Memory B cell (primary cell): ENCODE results near the gene FN3K.

Experiments used
- ATAC-seq: fragments of 150-1000 bp; cut with Tn5 transposase; 2 replicates; pipeline ENCODE4 v1.10.0; 2021; ENCODE audit warnings: low read depth, mild to moderate bottlenecking, moderate library complexity
- DNase-seq, 2 donors: peaks; one replicate each; pipeline ENCODE4 v3.0.0; 2022; ENCODE audit warnings: low spot score in 2 of 2
- H3K27ac Mint-ChIP-seq: one replicate; pipeline ENCODE4 v1.8.0; 2022; ENCODE audit warnings: mild to moderate bottlenecking, moderate library complexity, mixed read lengths
- H3K27me3 Mint-ChIP-seq: one replicate; pipeline ENCODE4 v1.8.0; 2022; ENCODE audit warnings: mixed read lengths
- H3K36me3 Mint-ChIP-seq: one replicate; pipeline ENCODE4 v1.8.0; 2022; ENCODE audit warnings: mild to moderate bottlenecking, mixed read lengths
- H3K4me1 Mint-ChIP-seq: one replicate; pipeline ENCODE4 v1.8.0; 2022; ENCODE audit warnings: mixed read lengths
- H3K4me3 Mint-ChIP-seq: one replicate; pipeline ENCODE4 v1.8.0; 2022; ENCODE audit warnings: mild to moderate bottlenecking, moderate library complexity, mixed read lengths
- H3K9me3 Mint-ChIP-seq: one replicate; pipeline ENCODE4 v1.8.0; 2022; ENCODE audit warnings: mixed read lengths

FN3K gene

DNA sequence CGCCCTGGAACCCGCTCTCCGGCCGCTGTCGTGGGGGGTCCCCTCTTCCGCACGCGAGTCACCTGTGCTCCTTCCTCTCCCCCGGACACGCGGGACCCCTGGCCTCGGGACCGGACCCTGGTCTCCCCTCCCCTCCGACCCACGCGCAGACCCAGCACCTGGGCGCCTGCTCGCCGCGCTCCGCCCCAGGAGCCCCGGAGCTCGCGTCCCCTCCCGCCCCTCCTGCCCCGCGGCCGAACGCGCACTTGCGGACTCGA, 37.7 kb upstream of the FN3K start:
- H3K27ac Mint-ChIP-seq = no peak overlapping the region
- H3K4me1 Mint-ChIP-seq = peaks cover 8% of the 10 kb centered on the region
- peaks cover 8% of the 10 kb centered on the region for H3K36me3 Mint-ChIP-seq
- peak overlapping the region; percentile 54 for H3K4me3 Mint-ChIP-seq
- DNase-seq = no peak
- H3K9me3 Mint-ChIP-seq = peaks cover 6% of the 10 kb centered on the region
- peaks cover 9% of the 10 kb centered on the region for H3K27me3 Mint-ChIP-seq
- no peak for ATAC-seq

DNA sequence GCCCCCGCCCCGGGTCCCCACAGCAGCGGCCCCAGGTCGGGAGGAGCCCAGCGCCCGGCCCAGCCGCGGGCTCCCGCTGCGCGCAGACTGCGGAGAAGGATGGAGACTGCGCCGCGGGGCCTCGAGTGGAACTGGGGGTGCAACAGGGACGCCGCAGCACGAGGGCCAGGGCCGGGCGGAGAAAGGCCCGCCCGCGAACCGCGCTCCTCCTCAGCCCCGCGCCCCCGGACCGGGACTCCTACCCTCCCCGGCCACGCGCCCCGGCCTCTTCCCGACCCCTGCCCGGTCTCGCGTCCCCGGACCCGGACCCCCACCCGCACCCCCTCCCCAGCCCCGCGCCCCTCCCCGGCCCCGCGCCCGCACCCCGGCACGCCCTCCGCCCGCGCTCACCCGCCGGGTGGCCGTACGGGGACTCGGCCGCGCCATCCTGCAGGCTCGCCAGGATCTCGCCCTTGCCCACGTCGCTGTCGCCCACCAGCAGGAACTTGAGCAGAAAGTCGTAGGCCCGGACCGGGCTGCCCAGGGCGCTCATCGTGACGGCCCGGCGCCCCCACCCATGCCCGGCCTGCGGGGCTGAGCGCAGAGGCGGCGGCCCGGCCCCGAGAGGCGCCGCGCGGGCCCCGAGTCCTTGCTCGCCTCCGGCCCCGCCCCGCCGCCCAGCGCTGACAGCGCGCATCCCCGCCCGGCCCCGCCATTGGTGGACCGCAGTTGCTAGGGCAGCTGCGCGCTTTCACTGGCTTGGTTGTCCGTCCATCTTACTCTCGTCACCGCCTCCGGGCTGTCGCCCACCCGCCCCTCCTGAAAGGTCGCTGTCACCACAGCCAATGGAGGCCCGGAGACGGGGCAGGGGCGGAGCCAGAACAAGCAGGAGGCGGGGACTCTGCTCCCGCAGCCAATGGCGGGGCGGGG, 37.1 kb upstream of the FN3K start, which contains the start of gene RAB40B:
RAB40B (minus strand) TSS at position 634 of the 909 bp plus-strand sequence; CDS start at position 532, 102 bp downstream.
- Mint-ChIP-seq H3K27me3 (peaks cover 9% of the 10 kb centered on the region), H3K27ac (no peak within 1 kb of the TSS), H3K36me3 (peaks cover 8% of the 10 kb centered on the region), H3K4me3 (peak within 1 kb of the TSS; percentile 94), H3K4me1 (peaks cover 8% of the 10 kb centered on the region), H3K9me3 (peaks cover 6% of the 10 kb centered on the region)
- ATAC-seq (peak; percentile 96), DNase-seq (peak; percentile 95 to 98)

DNA sequence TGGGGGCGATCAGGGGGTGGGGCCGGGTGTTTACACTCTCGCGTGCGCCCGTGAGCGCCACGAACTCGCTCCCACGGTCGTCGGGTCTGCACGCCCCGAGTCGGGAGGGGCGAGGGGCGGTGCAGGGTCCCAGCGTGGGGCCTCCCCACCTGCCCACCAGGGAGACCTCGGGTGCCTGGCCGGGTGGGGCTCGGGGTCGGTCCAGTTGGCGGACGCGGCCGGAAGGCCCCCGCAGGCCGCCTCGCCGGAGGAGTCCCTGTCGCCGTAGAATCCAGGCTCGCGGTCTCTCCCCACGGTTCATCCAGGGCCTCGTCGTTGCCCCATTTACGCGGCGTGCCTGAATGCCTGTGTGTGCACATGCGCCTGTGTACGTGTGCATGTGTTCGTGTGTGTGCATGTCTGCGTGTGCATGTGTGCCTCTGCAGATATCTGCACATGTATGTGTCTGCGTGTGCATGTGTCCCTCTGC, 36.4 kb upstream of the FN3K start:
- no peak for DNase-seq
- H3K27me3 Mint-ChIP-seq = peaks cover 12% of the 10 kb centered on the region
- H3K27ac Mint-ChIP-seq = no peak overlapping the region

DNA sequence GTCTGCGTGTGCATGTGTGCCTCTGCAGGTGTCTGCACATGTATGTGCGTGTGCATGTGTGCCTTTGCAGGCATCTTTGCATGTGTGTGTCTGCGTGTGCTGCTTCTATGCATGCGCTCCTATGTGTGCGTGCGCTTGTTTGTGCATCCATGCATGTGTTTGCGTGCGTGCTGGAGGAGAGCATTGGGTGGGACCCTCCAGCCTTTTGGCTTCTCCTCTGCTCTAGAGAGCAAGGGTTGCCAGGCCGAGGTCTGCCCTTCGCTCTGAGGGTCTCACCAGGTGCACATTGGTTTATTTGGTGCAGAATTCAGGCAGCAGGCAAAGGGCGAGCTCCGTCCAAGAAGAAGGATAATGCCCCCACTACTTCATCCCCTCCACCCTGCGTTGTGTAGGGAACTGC, 35.9 kb upstream of the FN3K start:
- Mint-ChIP-seq H3K27me3 (peaks cover 11% of the 10 kb centered on the region), H3K36me3 (peaks cover 6% of the 10 kb centered on the region), H3K4me1 (peaks cover 11% of the 10 kb centered on the region), H3K27ac (no peak overlapping the region), H3K4me3 (peak overlapping the region; percentile 94), H3K9me3 (peaks cover 3% of the 10 kb centered on the region)
- ATAC-seq = no peak
- no peak for DNase-seq

More for the DNA sequence above, 36.4 kb upstream of the FN3K start:
- Mint-ChIP-seq H3K4me1 (peaks cover 11% of the 10 kb centered on the region), H3K4me3 (peak overlapping the region; percentile 94), H3K9me3 (peaks cover 6% of the 10 kb centered on the region), H3K36me3 (peaks cover 8% of the 10 kb centered on the region)
- ATAC-seq = no peak

DNA sequence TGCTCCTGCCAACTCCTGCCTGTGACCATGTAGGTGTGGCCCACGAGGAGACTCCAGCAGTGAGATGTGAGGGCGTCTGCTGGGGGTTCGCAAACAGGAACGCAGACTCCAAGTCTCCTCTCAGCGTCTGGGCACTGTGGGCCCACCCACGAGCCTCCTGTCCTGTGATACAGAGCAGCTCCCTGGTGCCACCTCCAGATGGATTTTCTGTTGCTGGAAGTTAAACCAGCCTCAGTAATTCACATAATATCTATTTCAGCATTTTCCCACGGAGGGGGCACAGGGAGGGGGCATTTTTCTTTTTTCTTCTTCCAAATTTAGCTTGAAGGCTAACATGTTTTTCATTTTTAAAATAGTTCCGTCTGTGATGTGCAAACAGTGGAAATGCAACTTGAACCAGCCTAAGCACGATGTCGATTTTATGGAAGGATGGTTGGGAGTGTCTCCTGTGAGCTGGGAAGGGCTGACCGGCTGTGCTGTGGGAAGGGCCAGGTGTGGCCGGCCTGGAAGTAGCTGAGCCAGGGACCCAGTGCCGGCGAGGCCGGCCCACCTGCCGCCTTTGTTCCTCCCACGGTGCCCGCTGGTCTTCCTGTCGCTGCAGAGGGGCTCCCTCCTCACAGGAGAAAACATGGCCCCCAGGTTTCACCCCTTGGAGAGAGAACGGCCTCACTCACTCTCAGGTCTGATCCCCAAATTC, 33.0 kb upstream of the FN3K start:
- Mint-ChIP-seq H3K4me3 (no peak overlapping the region), H3K4me1 (peaks cover 6% of the 10 kb centered on the region), H3K27ac (no peak overlapping the region), H3K27me3 (peaks cover 5% of the 10 kb centered on the region), H3K9me3 (no peaks in the 10 kb centered on the region), H3K36me3 (no peaks in the 10 kb centered on the region)
- ATAC-seq (no peak), DNase-seq (no peak)

DNA sequence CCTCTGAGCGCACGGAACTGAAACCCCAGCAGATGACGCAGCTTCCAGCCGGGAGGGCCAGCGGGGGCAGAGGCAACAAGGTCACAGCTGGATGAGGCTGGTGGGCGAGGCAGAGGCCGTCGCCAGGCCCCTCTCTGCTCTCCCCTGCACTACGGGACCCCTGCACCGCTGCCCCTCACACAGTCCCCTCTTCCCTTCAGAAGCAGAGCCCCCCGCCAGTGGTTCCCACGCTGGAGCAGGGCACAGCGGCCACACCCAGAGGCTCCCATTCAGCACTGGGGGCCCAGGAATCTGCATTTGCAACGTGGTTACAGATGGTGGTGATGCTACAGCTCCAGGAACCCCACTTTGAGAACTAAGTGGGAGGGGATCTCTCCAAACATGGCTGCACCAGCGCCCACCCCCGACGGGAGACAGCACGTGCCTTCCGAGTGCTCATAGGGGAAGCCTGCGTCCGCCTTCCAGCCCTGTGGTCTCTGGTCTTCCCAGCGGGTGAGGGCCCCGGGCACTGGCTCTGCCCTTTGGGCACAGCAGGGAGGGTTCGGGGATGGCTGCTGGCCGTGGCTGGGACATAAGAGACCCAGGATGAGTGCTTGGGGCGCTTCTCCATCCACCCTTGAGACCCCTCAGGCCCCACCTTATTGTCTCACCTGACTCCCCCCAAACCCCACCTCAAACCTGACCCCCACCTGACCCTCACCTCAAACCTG, 32.2 kb upstream of the FN3K start:
- no peak overlapping the region for H3K4me3 Mint-ChIP-seq
- peaks cover 5% of the 10 kb centered on the region for H3K27me3 Mint-ChIP-seq
- peaks cover 12% of the 10 kb centered on the region for H3K4me1 Mint-ChIP-seq
- DNase-seq (no peak), ATAC-seq (no peak)
- no peaks in the 10 kb centered on the region for H3K9me3 Mint-ChIP-seq
- no peak overlapping the region for H3K27ac Mint-ChIP-seq
- H3K36me3 Mint-ChIP-seq = no peaks in the 10 kb centered on the region

DNA sequence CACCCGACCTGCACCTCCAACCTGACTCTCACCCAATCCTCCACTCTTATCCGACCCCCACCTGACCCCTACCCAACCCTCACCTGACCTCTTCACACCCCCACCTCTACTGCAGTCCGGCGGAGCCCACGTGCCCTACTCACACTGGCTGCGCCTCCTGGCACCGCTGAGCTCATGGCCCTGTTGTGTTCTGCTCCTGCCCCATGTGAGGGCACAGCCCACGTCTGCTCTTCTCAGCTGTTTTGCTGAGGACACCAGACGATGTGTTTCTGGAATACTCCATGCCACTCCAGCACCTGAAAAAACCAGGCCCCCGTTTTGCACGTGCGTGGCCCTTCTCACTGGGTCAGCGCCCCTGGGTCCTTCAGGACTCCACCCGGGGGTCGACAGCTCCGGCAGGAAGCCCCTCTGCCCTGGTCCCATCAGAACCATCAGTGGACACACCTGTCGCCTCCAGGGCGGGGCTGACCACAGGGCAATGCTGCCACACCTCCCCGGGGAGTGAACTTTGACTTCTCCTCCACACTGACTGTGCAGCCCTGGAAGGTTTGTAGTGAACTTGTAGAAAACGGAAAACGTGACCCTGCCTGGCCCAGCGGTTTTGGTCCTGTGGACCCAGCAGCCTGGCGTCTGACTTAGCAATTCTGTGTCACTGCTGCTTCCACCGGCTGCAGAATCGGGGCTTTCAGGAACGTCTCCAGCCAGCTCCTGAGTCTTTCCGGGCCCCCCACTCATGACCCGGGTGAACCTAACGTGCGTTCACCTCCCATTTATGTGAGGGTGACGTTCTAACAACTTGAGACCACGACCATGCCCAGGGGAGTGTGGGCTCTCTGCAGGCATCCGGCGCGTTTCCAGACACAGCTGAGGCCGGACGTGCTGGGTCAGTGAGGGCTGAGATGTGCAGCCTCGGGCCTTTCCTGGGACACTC, 31.2 kb upstream of the FN3K start:
- peaks cover 11% of the 10 kb centered on the region for H3K4me1 Mint-ChIP-seq
- H3K27ac Mint-ChIP-seq = no peak overlapping the region
- no peak for ATAC-seq
- no peak for DNase-seq
- no peaks in the 10 kb centered on the region for H3K9me3 Mint-ChIP-seq
- no peak overlapping the region for H3K4me3 Mint-ChIP-seq
- peaks cover 5% of the 10 kb centered on the region for H3K27me3 Mint-ChIP-seq
- no peaks in the 10 kb centered on the region for H3K36me3 Mint-ChIP-seq

DNA sequence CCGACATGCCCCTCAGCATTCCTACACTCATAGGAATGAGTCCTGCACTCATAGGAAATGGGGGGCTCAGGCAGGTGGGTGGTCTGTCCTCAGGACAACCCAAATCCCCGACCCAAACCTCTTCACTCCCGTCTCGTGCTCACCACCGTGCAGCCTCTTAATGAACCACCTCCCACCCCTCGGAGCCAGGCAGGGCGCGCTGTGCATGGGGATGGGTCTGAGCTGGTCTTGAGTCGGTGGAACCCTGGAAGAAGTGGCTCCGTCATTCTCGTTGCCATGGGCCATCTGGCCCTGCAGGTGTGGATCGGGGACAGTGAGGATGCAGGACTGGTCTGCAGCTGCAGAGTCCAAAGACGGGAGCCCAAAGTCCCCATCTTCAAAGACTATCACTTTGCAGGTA, 30.5 kb upstream of the FN3K start:
- Mint-ChIP-seq H3K27me3 (peaks cover 5% of the 10 kb centered on the region), H3K27ac (no peak overlapping the region), H3K4me3 (no peak overlapping the region), H3K9me3 (no peaks in the 10 kb centered on the region), H3K4me1 (peaks cover 10% of the 10 kb centered on the region), H3K36me3 (no peaks in the 10 kb centered on the region)
- DNase-seq (no peak), ATAC-seq (no peak)

DNA sequence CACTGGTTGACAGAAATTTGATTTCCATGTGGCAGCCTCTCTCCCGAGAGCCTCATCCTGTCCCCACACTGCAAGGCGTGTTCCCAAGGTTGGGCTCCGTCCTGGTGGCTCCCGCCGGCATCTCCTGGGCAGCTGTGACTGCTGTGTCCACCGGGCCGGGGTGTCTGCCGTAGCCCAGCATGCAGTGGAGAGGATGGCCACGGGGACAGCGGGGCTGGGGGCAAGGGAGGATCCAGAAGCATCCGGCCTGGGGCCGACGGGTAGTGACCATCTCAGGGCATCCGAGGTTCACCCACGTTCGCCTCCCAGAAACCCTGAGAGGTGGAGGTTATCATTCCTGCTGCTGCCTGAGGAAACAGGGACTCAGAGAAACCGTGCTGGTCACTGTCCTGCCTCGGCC, 29.7 kb upstream of the FN3K start:
- Mint-ChIP-seq H3K4me1 (peaks cover 10% of the 10 kb centered on the region), H3K4me3 (no peak overlapping the region), H3K27me3 (peaks cover 5% of the 10 kb centered on the region), H3K27ac (no peak overlapping the region), H3K36me3 (no peaks in the 10 kb centered on the region), H3K9me3 (no peaks in the 10 kb centered on the region)
- no peak for DNase-seq
- ATAC-seq = no peak

DNA sequence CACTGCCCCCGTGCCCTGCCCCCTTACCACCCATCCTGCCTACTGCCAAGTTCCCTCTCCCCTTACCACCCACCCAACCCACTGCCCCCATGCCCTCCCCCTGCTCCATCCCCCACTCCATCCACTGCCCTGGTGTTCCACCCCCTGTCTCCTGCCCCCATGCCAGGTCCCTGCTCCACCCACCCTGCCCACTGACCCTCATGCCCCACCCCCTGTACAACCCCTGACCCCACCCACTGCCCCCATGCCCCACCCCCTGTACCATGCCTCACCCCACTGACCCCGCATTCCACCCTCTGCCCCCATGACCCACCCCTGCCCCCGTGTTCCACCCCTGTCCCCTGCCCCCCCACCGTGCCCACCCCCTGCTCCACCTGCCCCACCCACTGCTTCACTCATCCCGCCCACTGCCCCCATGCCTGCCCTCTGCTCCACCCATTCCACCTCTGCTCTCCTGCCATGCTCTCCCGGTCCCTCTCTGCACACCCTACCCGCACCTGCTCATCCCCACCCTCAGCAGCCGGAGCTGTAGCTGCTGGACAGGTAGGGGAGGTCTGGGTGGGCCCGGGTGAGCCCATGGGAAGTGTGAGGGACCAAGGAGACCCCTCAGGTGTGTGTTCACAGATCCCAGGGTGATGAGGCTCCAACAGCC, 26.3 kb upstream of the FN3K start:
- H3K36me3 Mint-ChIP-seq = no peaks in the 10 kb centered on the region
- no peak for DNase-seq
- no peak overlapping the region for H3K4me3 Mint-ChIP-seq
- no peak overlapping the region for H3K27ac Mint-ChIP-seq
- H3K27me3 Mint-ChIP-seq = peaks cover 7% of the 10 kb centered on the region
- H3K4me1 Mint-ChIP-seq = peaks cover 7% of the 10 kb centered on the region
- no peak for ATAC-seq
- H3K9me3 Mint-ChIP-seq = no peaks in the 10 kb centered on the region

DNA sequence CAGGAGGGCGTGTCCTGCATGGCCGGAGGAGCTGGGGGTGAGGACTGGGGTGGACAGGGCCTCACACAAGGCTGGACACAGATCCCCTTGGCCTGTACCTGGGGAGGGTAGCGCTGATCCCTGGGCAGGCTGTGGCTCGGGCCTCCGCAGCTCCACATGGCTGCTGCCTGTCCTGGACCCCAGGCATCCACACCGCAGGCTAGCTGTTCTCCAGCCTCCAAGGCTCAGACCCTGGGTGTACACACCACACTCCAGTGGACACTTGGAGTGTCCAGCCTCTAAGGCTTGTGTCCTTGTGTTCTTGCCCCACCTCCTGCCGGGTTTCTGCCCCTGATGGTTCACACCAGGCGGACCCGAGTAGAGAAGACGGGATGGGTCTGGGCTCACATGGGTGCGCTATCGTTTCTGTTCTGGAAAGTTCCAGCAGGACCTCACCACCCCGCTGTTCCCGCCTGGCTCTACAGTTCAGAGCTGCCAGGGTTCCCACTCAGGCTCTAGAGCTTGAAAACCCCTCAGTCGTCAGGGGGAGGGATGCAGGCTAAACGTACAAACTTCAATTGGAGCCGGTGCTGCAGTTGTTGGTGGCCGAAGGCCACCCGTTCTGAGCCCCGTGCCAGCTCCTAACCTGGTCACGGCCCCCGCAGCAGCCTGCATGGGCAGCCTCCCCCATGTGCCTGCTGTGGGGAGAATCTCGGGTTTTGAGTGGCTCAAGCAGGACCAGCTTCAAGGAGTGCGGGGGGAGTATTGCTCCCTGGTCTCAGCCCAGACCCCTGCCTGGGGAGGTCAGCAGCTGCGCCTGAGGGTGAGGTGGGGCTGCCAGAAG, 25.5 kb upstream of the FN3K start:
- no peak overlapping the region for H3K27ac Mint-ChIP-seq
- DNase-seq (no peak), ATAC-seq (no peak)
- no peaks in the 10 kb centered on the region for H3K9me3 Mint-ChIP-seq
- no peaks in the 10 kb centered on the region for H3K36me3 Mint-ChIP-seq
- peaks cover 7% of the 10 kb centered on the region for H3K4me1 Mint-ChIP-seq
- H3K27me3 Mint-ChIP-seq = peaks cover 7% of the 10 kb centered on the region
- no peak overlapping the region for H3K4me3 Mint-ChIP-seq

DNA sequence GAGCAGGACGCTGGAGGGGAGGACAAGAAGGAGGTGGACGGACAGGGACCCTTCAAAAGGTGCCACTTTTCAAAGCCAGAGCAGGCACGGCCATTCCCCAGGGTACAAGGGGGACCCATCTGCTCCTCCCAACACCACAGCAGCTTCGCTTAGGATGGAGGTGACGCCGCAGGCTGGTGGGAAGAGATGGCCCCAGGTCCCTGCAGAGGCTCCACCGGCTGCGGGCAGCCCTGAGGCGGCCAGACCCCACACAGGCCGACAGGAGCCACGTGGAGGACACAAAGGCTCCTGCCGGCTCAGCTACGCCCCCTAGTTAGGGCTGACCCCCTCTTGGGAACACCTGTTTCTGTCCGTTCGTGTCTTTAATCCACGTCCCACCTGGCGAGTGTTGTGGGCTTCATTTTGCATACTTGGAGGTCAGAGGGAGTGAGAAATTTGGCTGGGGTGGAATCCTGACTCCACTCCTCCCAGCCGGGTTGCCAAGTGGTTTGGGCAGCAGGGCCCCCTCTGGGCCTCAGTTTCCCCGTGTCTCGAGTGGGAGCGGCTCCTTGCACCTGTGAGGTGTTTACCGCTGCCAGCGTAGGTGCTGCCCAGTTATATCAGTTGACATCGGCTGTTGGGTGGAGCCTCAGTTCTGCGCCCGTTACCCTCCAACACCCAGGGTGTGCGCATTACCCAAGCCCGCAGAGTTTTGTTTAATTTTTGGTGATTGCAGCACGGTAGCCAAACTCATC, 24.7 kb upstream of the FN3K start:
- peaks cover 7% of the 10 kb centered on the region for H3K4me1 Mint-ChIP-seq
- H3K27ac Mint-ChIP-seq = no peak overlapping the region
- DNase-seq = no peak
- no peak for ATAC-seq
- H3K36me3 Mint-ChIP-seq = no peaks in the 10 kb centered on the region
- H3K4me3 Mint-ChIP-seq = no peak overlapping the region
- peaks cover 7% of the 10 kb centered on the region for H3K27me3 Mint-ChIP-seq
- H3K9me3 Mint-ChIP-seq = no peaks in the 10 kb centered on the region
